Osteoblast (primary cell): ENCODE measurements around the gene PIEZO1. TPM values are rescaled to one million over a fixed set of nuclear protein-coding genes. Genes with fewer than 3 reads are reported as not detected.
A peak's percentile ranks its signal among the peaks of the same experiment; 100 is the strongest.

Source experiments
- DNase-seq: peaks from one replicate; pipeline ENCODE4 v3.0.0; 2011; ENCODE audit warnings: low spot score, mixed read lengths; ENCODE audit not compliant: insufficient read length; ENCODE audit errors: missing footprints
- H2AFZ ChIP-seq: 2 replicates; pipeline ENCODE4 v1.6.0; 2011; ENCODE audit warnings: mild to moderate bottlenecking, low read length
- H3K27ac ChIP-seq: 2 replicates; pipeline ENCODE4 v1.5.1; 2011; ENCODE audit warnings: mild to moderate bottlenecking, low read depth, low read length, moderate library complexity
- H3K27me3 ChIP-seq: 2 replicates; pipeline ENCODE4 v1.6.0; 2012; ENCODE audit warnings: mild to moderate bottlenecking, control low read depth, inconsistent platforms, low read length, moderate library complexity; ENCODE audit not compliant: insufficient read depth
- H3K36me3 ChIP-seq: 2 replicates; pipeline ENCODE4 v1.5.1; 2011; ENCODE audit warnings: mild to moderate bottlenecking, low read length, control low read depth, moderate library complexity; ENCODE audit not compliant: insufficient read depth
- H3K4me1 ChIP-seq: 2 replicates; pipeline ENCODE4 v1.5.1; 2011; ENCODE audit warnings: mild to moderate bottlenecking, low read length, control low read depth, moderate library complexity; ENCODE audit not compliant: insufficient read depth
- H3K4me2 ChIP-seq: 2 replicates; pipeline ENCODE4 v1.6.0; 2011; ENCODE audit warnings: mild to moderate bottlenecking, low read length; ENCODE audit not compliant: insufficient read depth
- H3K4me3 ChIP-seq: fragments of 200-600 bp; sonication (generic); 3 replicates; pipeline ENCODE4 v1.5.1; 2012; ENCODE audit warnings: mild to moderate bottlenecking, low read length, inconsistent platforms; ENCODE audit not compliant: insufficient read depth
- H3K79me2 ChIP-seq: 2 replicates; pipeline ENCODE4 v1.6.0; 2012; ENCODE audit warnings: mild to moderate bottlenecking, low read length, control low read depth, inconsistent platforms; ENCODE audit not compliant: insufficient read depth
- H3K9me3 ChIP-seq: 2 replicates; pipeline ENCODE4 v1.5.1; 2011; ENCODE audit warnings: low read depth, low read length, control low read depth
- H4K20me1 ChIP-seq: 2 replicates; pipeline ENCODE4 v1.6.0; 2012; ENCODE audit warnings: mild to moderate bottlenecking, low read length, control low read depth; ENCODE audit not compliant: insufficient read depth
- total RNA-seq: library from RNA; depleted of rRNA; stranded (reverse); fragments of >200 nt; gene quantifications from 2 replicates; pipeline ENCODE4 v1.2.3, GENCODE V29; 2012
- TF ChIP-seq, protein P1 (sequence below): IDR thresholded peaks from 2 replicates; pipeline ENCODE4 v1.5.1; 2011; ENCODE audit warnings: mild to moderate bottlenecking, low read depth, low read length, moderate library complexity; ENCODE audit errors: extremely low read depth

Gene PIEZO1
- total RNA-seq, 1 donor, result 207 TPM

DNA sequence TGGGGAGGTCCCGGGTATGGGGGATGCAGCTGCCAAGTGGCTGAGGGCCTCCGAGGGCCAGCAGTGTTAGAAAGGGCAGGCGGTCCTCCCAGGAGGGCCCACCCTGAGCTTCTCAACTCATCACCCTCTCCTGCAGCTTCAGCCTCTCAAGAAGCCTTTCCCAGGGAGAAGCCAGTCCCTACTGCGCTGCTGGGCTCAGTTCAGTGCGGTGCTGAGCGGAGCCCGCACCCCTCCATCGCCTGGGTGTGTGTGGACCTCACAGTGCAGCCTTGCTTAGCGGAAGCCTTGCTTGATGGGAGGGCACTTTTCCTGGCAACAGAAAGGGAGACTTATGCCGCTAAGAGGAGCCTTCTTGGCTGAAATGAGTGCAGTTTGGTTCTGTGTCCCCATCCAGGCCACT is 30.2 kb upstream of the PIEZO1 start:
- H3K27ac ChIP-seq, result no peak overlapping the region

GRCh38 chr16:88814144-88814502 is 29.1 kb upstream of the PIEZO1 start:
- peaks cover 12% of the 10 kb centered on the region for H4K20me1 ChIP-seq
- H3K79me2 ChIP-seq, result peaks cover 17% of the 10 kb centered on the region
- H3K27me3 ChIP-seq, result no peaks in the 10 kb centered on the region
- TF ChIP-seq, protein P1, sequence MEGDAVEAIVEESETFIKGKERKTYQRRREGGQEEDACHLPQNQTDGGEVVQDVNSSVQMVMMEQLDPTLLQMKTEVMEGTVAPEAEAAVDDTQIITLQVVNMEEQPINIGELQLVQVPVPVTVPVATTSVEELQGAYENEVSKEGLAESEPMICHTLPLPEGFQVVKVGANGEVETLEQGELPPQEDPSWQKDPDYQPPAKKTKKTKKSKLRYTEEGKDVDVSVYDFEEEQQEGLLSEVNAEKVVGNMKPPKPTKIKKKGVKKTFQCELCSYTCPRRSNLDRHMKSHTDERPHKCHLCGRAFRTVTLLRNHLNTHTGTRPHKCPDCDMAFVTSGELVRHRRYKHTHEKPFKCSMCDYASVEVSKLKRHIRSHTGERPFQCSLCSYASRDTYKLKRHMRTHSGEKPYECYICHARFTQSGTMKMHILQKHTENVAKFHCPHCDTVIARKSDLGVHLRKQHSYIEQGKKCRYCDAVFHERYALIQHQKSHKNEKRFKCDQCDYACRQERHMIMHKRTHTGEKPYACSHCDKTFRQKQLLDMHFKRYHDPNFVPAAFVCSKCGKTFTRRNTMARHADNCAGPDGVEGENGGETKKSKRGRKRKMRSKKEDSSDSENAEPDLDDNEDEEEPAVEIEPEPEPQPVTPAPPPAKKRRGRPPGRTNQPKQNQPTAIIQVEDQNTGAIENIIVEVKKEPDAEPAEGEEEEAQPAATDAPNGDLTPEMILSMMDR, result no peak
- H3K4me3 ChIP-seq, result no peak overlapping the region
- no peak overlapping the region for H3K27ac ChIP-seq
- H3K9me3 ChIP-seq, result no peaks in the 10 kb centered on the region
- no peak for DNase-seq
- peaks cover 25% of the 10 kb centered on the region for H3K4me1 ChIP-seq
- no peak overlapping the region for H2AFZ ChIP-seq
- H3K36me3 ChIP-seq, result peaks cover 7% of the 10 kb centered on the region
- no peak overlapping the region for H3K4me2 ChIP-seq

More for the DNA sequence above, 30.2 kb upstream of the PIEZO1 start:
- H3K36me3 ChIP-seq, result no peaks in the 10 kb centered on the region
- H3K4me1 ChIP-seq, result peaks cover 15% of the 10 kb centered on the region
- DNase-seq, result no peak
- no peak overlapping the region for H3K4me2 ChIP-seq
- H4K20me1 ChIP-seq, result peaks cover 4% of the 10 kb centered on the region
- H2AFZ ChIP-seq, result no peak overlapping the region
- H3K79me2 ChIP-seq, result peaks cover 6% of the 10 kb centered on the region
- H3K4me3 ChIP-seq, result no peak overlapping the region
- H3K9me3 ChIP-seq, result no peaks in the 10 kb centered on the region
- TF ChIP-seq, protein P1, result no peak
- H3K27me3 ChIP-seq, result no peaks in the 10 kb centered on the region

DNA sequence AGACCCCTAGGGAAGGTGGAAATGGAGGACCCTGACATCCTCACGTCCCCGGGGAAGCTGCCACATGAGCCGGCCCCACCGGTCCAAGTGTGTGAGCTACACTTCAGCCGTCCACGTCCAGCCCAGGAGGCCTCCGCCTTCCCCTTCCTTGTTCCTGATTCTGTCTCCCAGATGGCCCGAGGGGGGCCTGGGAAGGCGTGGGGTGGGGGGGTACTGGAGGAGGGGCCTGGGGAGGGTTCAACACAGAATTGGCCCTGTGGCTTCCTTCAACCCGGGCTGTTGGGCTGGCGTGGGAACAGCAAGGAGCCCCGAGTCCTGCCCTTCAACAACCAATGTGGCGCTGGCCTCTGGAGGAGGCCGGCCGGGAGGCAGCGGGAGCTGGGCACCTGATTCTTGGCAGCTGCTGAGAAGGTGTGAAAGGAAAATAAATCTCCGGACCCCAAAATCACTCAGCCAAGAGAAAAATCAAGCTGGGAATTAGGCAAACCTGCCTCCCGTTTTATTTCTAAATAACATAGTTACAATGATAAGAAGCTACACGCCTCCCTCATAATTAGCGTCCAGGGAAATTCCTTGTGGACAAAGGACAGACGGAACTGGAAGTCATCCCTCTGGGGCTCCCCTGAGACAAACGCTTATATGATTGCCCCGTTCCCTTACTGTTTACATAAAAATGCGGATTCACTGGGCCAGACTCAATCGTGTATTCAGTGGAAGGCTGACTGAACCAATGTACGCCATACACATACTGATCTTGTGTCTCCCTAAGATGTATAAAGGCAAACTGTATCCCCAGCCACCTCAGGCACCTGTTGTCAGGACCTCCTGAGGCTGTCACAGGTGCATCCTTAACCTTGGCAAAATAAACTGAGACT is 28.5 kb upstream of the PIEZO1 start:
- H3K4me2 ChIP-seq, result no peak overlapping the region
- peaks cover 12% of the 10 kb centered on the region for H4K20me1 ChIP-seq
- TF ChIP-seq, protein P1, result no peak
- peaks cover 13% of the 10 kb centered on the region for H3K36me3 ChIP-seq
- no peak overlapping the region for H3K27ac ChIP-seq
- H3K4me3 ChIP-seq, result no peak overlapping the region
- no peaks in the 10 kb centered on the region for H3K27me3 ChIP-seq
- no peak overlapping the region for H2AFZ ChIP-seq
- peaks cover 25% of the 10 kb centered on the region for H3K4me1 ChIP-seq
- H3K79me2 ChIP-seq, result peaks cover 17% of the 10 kb centered on the region
- H3K9me3 ChIP-seq, result no peaks in the 10 kb centered on the region
- DNase-seq, result no peak

DNA sequence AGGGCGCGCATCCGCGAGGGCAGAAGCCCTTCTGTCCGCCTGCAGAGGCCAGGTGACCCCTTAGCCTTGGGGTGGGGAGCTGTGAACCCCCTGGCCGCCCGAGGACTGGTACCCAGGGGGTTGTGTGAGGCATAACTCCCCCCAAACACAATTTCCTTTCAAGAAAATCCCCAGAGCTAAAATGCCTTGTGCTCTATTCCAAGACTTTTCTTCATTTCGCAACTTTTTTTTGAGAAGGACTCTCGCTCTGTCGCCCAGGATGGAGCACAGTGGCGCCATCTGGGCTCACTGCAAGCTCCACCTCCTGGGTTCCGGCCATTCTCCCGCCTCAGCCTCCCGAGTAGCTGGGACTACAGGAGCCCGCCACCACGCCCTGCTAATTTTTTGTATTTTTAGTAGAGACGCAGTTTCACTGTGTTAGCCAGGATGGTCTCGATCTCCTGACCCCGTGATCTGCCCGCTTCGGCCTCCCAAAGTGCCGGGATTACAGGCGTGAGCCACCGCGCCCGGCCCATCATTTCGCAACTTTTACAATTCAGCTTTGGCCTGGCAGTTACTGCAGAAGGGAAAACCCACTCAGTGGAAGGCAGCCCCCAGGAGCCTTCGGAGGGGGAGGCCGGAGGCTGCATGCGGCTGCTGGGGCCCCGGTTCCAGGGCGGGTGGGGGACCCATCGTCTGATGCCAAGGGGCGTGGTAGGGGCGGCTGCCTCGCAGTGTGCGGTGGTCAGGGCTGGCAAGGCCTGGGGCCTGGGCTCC is 27.7 kb upstream of the PIEZO1 start:
- TF ChIP-seq, protein P1, result no peak
- Histone ChIP-seq H2AFZ (peak overlapping the region; percentile 72), H3K9me3 (no peaks in the 10 kb centered on the region), H3K4me2 (peak overlapping the region; percentile 87), H3K27ac (peak overlapping the region; percentile 73), H3K36me3 (peaks cover 21% of the 10 kb centered on the region), H4K20me1 (peaks cover 12% of the 10 kb centered on the region), H3K79me2 (peaks cover 17% of the 10 kb centered on the region), H3K4me1 (peaks cover 25% of the 10 kb centered on the region), H3K27me3 (no peaks in the 10 kb centered on the region), H3K4me3 (peak overlapping the region; percentile 77)
- DNase-seq, result peak; percentile 57
